ENCODE measurements around the gene INTS7.
"Not testable (repeated sequence)": the region's sequence is repeated elsewhere in the genome, so short reads cannot be mapped to it uniquely, and the experiment has no call there.

- not testable (repeated sequence) for TF ChIP-seq CTCF (conservative IDR thresholded peaks at IDR 0.05; ENCODE audit: low read depth, low read length); POLR2A (IDR thresholded peaks at IDR 0.05; ENCODE audit: low read depth, low read length); NFE2L2 (IDR thresholded peaks at IDR 0.05; ENCODE audit: low read depth, low read length); RFX5 (IDR thresholded peaks at IDR 0.05; ENCODE audit: low read depth, low read length); RAD21 (IDR thresholded peaks at IDR 0.05; ENCODE audit: low read length); CEBPB (IDR thresholded peaks at IDR 0.05; ENCODE audit: low read depth, low read length)
Observed at GRCh38 chr1:212027727-212028126, 7.6 kb downstream of the INTS7 start.

Data from IMR-90 (cell line).